HG02973 (cell line): Measurements from ENCODE around the gene RPAP3.
"Not testable (repeated sequence)": the region's sequence is repeated elsewhere in the genome, so short reads cannot be mapped to it uniquely, and the experiment has no call there.

Source experiments
- ATAC-seq: cut with Tn5 transposase; IDR thresholded peaks from one replicate; pipeline ENCODE4 v1.9.1; 2021; ENCODE audit warnings: moderate library complexity; ENCODE audit not compliant: unreplicated experiment

Gene RPAP3

GRCh38 chr12:47687636-47688035 lies 18.2 kb downstream of the RPAP3 start:
- no peak for ATAC-seq

GRCh38 chr12:47686645-47687240 lies 19.1 kb downstream of the RPAP3 start:
- no peak for ATAC-seq

- ATAC-seq, result no peak
These were observed 26.0 kb downstream of the RPAP3 start for GRCh38 chr12:47679785-47680184.

- no peak for ATAC-seq
These were observed 33.8 kb downstream of the RPAP3 start for GRCh38 chr12:47672068-47672467.

GRCh38 chr12:47667935-47668334 lies 37.9 kb downstream of the RPAP3 start:
- not testable (repeated sequence) for ATAC-seq

GRCh38 chr12:47652521-47653234 lies 53.2 kb downstream of the RPAP3 start:
- no peak for ATAC-seq

GRCh38 chr12:47651368-47652254 lies 54.2 kb downstream of the RPAP3 start:
- no peak for ATAC-seq

- ATAC-seq, result peak; percentile 82
These were observed 55.4 kb downstream of the RPAP3 start for GRCh38 chr12:47650469-47650868.

- ATAC-seq, result no peak
These were observed 56.4 kb downstream of the RPAP3 start for GRCh38 chr12:47649381-47649780.

GRCh38 chr12:47648056-47648579 lies 57.7 kb downstream of the RPAP3 start:
- ATAC-seq, result no peak

- ATAC-seq, result not testable (repeated sequence)
These were observed 63.5 kb downstream of the RPAP3 start for GRCh38 chr12:47642310-47642709.

- no peak for ATAC-seq
These were observed 68.7 kb downstream of the RPAP3 start for GRCh38 chr12:47636908-47637780.

GRCh38 chr12:47635770-47636169 lies 70.1 kb downstream of the RPAP3 start:
- not testable (repeated sequence) for ATAC-seq

GRCh38 chr12:47634127-47634526 lies 71.7 kb downstream of the RPAP3 start:
- no peak for ATAC-seq

GRCh38 chr12:47621960-47622359 lies 83.9 kb downstream of the RPAP3 start:
- no peak for ATAC-seq

- ATAC-seq, result no peak
These were observed 88.4 kb downstream of the RPAP3 start for GRCh38 chr12:47617476-47617875.

GRCh38 chr12:47616440-47616839 lies 89.4 kb downstream of the RPAP3 start:
- no peak for ATAC-seq

GRCh38 chr12:47615711-47616110 lies 90.1 kb downstream of the RPAP3 start:
- no peak for ATAC-seq

GRCh38 chr12:47614521-47614920 lies 91.3 kb downstream of the RPAP3 start:
- no peak for ATAC-seq

- ATAC-seq, result no peak
These were observed 92.9 kb downstream of the RPAP3 start for GRCh38 chr12:47612953-47613352.
